ENCODE measurements around the gene CSF2RB.

- TF ChIP-seq FOXM1 (IDR thresholded peaks at IDR 0.05; ENCODE audit: borderline replicate concordance, low read depth) (no peak), REST (IDR thresholded peaks at IDR 0.05; ENCODE audit: low read depth) (no peak), EP300 (IDR thresholded peaks at IDR 0.05; ENCODE audit: borderline replicate concordance) (no peak), TAF1 (IDR thresholded peaks at IDR 0.05; ENCODE audit: low read depth) (no peak), CREB1 (IDR thresholded peaks at IDR 0.05; ENCODE audit: low read depth) (no peak), MAX (IDR thresholded peaks at IDR 0.05) (no peak), NFIC (IDR thresholded peaks at IDR 0.05) (no peak), CEBPB (IDR thresholded peaks at IDR 0.05) (no peak), YY1 (IDR thresholded peaks at IDR 0.05; ENCODE audit: low read depth) (no peak)
Observed at GRCh38 chr22:36946421-36947158, 33.2 kb downstream of the CSF2RB start.
